Ovary (tissue), 3 donors: ENCODE results near the gene AMBP.

Source experiments
- EP300 ChIP-seq: sonication (generic); formaldehyde crosslinking; IDR thresholded peaks from one replicate; pipeline ENCODE4 v1.6.1; 2017; ENCODE audit warnings: antibody characterized with exemption
- POLR2A ChIP-seq: fragments of 450-650 bp; IDR thresholded peaks from one replicate; pipeline ENCODE4 v1.6.1; 2017; ENCODE audit warnings: antibody characterized with exemption, mild to moderate bottlenecking, moderate library complexity
- TF ChIP-seq, protein P1 (sequence below), 3 donors: fragments of 450-650 bp in 2 of 3; fragments of 200-600 bp in 1 of 3; IDR thresholded peaks; one replicate each; pipeline versions ENCODE4 v1.5.1 to v1.8.0; 2016 to 2022; ENCODE audit warnings: antibody characterized with exemption in 3 of 3, mild to moderate bottlenecking in 1 of 3
- donor health status: DM: no; HTN: no; CAD: no.

DNA sequence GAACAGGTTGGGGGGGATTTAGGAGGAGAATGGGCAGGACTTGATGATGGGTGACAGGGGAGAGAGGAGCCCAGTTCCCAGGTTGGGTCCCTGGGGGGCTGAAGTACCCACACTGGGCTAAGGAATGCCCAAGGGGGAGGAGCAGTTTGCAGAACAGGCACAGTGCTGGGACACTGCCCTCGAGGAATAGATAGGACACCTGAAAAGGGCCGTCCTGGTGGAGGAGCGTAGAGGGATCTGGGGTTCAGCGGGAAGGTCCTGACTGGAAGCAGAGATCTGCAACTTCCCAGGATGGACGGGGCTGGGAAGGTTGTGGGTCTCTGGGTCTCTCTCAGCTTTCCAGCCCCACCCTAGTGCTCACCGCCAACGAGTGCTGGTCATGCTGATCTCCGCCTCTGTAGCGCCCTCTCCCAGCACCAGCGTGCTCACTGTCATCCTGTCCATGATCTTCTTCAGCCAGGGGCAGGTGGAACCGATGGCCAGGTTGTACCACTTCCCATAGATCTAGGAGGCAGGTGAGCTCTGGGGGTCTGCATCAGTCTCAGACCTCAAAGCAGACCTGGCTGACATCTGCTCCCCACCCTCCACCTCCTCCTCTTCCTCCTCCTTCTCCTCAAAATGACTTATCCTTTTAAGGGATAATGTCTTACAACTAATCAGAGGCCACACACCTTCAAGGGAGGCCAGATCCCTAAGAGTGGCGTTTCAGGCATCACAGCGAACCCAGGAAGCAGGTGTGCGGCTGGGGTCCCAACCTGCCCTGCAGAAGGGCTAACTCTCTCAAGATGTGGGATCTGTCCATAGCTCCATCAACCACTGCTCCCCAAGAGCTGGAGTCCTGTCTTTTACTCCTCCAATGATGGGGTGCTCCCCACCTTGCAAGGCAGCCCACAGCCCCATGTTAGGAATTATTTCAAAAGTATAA lies 1.6 kb downstream of the AMBP start:
- TF ChIP-seq, protein P1, sequence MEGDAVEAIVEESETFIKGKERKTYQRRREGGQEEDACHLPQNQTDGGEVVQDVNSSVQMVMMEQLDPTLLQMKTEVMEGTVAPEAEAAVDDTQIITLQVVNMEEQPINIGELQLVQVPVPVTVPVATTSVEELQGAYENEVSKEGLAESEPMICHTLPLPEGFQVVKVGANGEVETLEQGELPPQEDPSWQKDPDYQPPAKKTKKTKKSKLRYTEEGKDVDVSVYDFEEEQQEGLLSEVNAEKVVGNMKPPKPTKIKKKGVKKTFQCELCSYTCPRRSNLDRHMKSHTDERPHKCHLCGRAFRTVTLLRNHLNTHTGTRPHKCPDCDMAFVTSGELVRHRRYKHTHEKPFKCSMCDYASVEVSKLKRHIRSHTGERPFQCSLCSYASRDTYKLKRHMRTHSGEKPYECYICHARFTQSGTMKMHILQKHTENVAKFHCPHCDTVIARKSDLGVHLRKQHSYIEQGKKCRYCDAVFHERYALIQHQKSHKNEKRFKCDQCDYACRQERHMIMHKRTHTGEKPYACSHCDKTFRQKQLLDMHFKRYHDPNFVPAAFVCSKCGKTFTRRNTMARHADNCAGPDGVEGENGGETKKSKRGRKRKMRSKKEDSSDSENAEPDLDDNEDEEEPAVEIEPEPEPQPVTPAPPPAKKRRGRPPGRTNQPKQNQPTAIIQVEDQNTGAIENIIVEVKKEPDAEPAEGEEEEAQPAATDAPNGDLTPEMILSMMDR (IDR thresholded peaks at IDR 0.05), result no peak
- TF ChIP-seq POLR2A (no peak), EP300 (no peak)
